Chondrocyte (in vitro differentiated cells): Measurements from ENCODE around the gene SLC22A16. TPM values are rescaled to one million over a fixed set of nuclear protein-coding genes. Genes with fewer than 3 reads are reported as not detected.

Experiments
- DNase-seq: peaks from one replicate; pipeline ENCODE4 v3.0.0; 2021; ENCODE audit warnings: mixed read lengths, low spot score
- H3K27ac Mint-ChIP-seq: one replicate; pipeline ENCODE4 v1.8.0; 2021; ENCODE audit warnings: mild to moderate bottlenecking, moderate library complexity, mixed read lengths; ENCODE audit not compliant: unreplicated experiment
- H3K27me3 Mint-ChIP-seq: 2 replicates; pipeline ENCODE4 v1.8.0; 2021; ENCODE audit warnings: low read depth, mixed read lengths
- H3K36me3 Mint-ChIP-seq: 2 replicates; pipeline ENCODE4 v1.8.0; 2021; ENCODE audit warnings: low read depth, mixed read lengths
- H3K4me1 Mint-ChIP-seq: 2 replicates; pipeline ENCODE4 v1.8.0; 2021; ENCODE audit warnings: low read depth, mild to moderate bottlenecking, mixed read lengths
- H3K4me3 Mint-ChIP-seq: one replicate; pipeline ENCODE4 v1.8.0; 2021; ENCODE audit warnings: mild to moderate bottlenecking, moderate library complexity, mixed read lengths; ENCODE audit not compliant: unreplicated experiment
- H3K9me3 Mint-ChIP-seq: 2 replicates; pipeline ENCODE4 v1.8.0; 2021; ENCODE audit warnings: low read depth, mixed read lengths
- total RNA-seq: library from RNA; stranded (reverse); gene quantifications from 3 replicates; pipeline ENCODE4 v1.2.1, GENCODE V29; 2021
- TF ChIP-seq, protein P1 (sequence below): fragments of 200-600 bp; sonication (generic); IDR thresholded peaks from 2 replicates; pipeline ENCODE4 v1.5.0; 2021; ENCODE audit warnings: antibody characterized with exemption, mild to moderate bottlenecking, moderate library complexity

Gene SLC22A16
- total RNA-seq, 1 donor from 2014 or later = not detected

GRCh38 chr6:110447761-110448160 is 28.7 kb downstream of the SLC22A16 start:
- Mint-ChIP-seq H3K4me3 (no peak overlapping the region), H3K36me3 (no peaks in the 10 kb centered on the region), H3K4me1 (no peaks in the 10 kb centered on the region), H3K27me3 (peaks cover 24% of the 10 kb centered on the region), H3K27ac (no peak overlapping the region), H3K9me3 (peaks cover 2% of the 10 kb centered on the region)
- DNase-seq = no peak
- TF ChIP-seq, protein P1, sequence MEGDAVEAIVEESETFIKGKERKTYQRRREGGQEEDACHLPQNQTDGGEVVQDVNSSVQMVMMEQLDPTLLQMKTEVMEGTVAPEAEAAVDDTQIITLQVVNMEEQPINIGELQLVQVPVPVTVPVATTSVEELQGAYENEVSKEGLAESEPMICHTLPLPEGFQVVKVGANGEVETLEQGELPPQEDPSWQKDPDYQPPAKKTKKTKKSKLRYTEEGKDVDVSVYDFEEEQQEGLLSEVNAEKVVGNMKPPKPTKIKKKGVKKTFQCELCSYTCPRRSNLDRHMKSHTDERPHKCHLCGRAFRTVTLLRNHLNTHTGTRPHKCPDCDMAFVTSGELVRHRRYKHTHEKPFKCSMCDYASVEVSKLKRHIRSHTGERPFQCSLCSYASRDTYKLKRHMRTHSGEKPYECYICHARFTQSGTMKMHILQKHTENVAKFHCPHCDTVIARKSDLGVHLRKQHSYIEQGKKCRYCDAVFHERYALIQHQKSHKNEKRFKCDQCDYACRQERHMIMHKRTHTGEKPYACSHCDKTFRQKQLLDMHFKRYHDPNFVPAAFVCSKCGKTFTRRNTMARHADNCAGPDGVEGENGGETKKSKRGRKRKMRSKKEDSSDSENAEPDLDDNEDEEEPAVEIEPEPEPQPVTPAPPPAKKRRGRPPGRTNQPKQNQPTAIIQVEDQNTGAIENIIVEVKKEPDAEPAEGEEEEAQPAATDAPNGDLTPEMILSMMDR = no peak

- H3K27me3 Mint-ChIP-seq = peaks cover 22% of the 10 kb centered on the region
- no peak overlapping the region for H3K4me3 Mint-ChIP-seq
- H3K36me3 Mint-ChIP-seq = no peaks in the 10 kb centered on the region
- no peak for DNase-seq
- H3K27ac Mint-ChIP-seq = no peak overlapping the region
- H3K4me1 Mint-ChIP-seq = no peaks in the 10 kb centered on the region
- no peaks in the 10 kb centered on the region for H3K9me3 Mint-ChIP-seq
- TF ChIP-seq, protein P1 = no peak
Measured at GRCh38 chr6:110446405-110446804, 30.0 kb downstream of the SLC22A16 start.

DNA sequence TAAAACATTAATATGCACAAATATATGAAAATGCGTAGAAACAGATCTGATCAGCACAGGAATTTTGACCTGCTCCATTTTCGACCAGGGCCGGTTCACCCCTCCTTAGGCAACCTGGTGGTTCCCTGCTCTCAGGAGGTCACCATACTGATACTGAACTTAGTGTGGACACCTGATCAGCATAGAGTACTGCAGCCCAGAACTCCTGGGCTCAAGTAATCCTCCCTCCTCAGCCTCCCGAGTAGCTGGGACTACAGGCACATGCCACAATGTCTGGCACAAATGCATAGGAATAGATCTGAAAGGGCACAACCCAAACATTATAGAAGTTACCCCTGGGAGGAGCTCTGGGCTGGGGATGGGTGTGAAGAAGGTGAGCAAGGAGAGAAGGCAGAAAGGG is 36.4 kb downstream of the SLC22A16 start:
- H3K4me1 Mint-ChIP-seq = no peaks in the 10 kb centered on the region

DNA sequence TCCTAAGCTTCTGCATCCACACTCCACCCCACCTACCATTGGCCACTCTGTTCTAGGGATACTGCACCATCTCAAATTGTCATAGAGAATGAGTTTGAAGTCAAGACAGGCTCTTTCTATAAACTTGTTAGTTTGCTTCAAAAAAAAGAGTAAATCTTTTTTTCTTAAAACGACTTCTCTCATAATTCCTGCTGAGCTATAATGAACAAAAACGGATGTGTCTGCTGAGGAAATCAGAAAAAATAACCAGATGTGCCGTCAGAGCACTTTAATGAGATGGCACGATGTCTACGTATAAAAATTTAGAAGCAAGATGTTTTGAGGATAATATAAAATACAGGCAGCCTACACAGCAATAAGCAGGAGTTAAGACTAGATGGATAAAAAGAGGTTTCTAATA is 37.1 kb downstream of the SLC22A16 start:
- no peak overlapping the region for H3K4me3 Mint-ChIP-seq
- H3K27ac Mint-ChIP-seq = no peak overlapping the region
- peaks cover 8% of the 10 kb centered on the region for H3K9me3 Mint-ChIP-seq
- H3K27me3 Mint-ChIP-seq = peaks cover 21% of the 10 kb centered on the region
- H3K36me3 Mint-ChIP-seq = peaks cover 2% of the 10 kb centered on the region
- no peaks in the 10 kb centered on the region for H3K4me1 Mint-ChIP-seq
- TF ChIP-seq, protein P1 = no peak
- DNase-seq = no peak

More for the DNA sequence above, 36.4 kb downstream of the SLC22A16 start:
- H3K27ac Mint-ChIP-seq = no peak overlapping the region
- no peak overlapping the region for H3K4me3 Mint-ChIP-seq
- TF ChIP-seq, protein P1 = no peak
- peaks cover 7% of the 10 kb centered on the region for H3K9me3 Mint-ChIP-seq
- peaks cover 24% of the 10 kb centered on the region for H3K27me3 Mint-ChIP-seq
- H3K36me3 Mint-ChIP-seq = peaks cover 2% of the 10 kb centered on the region
- no peak for DNase-seq

- TF ChIP-seq, protein P1 = no peak
- H3K4me3 Mint-ChIP-seq = no peak overlapping the region
- H3K27me3 Mint-ChIP-seq = peaks cover 13% of the 10 kb centered on the region
- H3K36me3 Mint-ChIP-seq = peaks cover under 1% of the 10 kb centered on the region
- no peaks in the 10 kb centered on the region for H3K4me1 Mint-ChIP-seq
- peaks cover 8% of the 10 kb centered on the region for H3K9me3 Mint-ChIP-seq
- H3K27ac Mint-ChIP-seq = no peak overlapping the region
- DNase-seq = no peak
Measured at GRCh38 chr6:110434961-110435602, 41.3 kb downstream of the SLC22A16 start.
